SK-N-SH treated with all-trans-retinoic acid at 6 μM for 48 hours (cell line): ENCODE measurements around the gene SPP2.

Source experiments
- ATAC-seq: fragments of 200-7000 bp; cut with Tn5 transposase; 3 replicates; pipeline ENCODE4 v1.9.1; 2020; ENCODE audit warnings: mild to moderate bottlenecking, moderate library complexity
- BACH2 ChIP-seq: fragments of 250-450 bp; sonication (Bioruptor Pico); IDR thresholded peaks from 2 replicates; pipeline ENCODE4 v1.9.0; 2021; ENCODE audit warnings: mild to moderate bottlenecking, borderline replicate concordance
- CSDC2 ChIP-seq: fragments of 250-450 bp; sonication (Bioruptor Pico); IDR thresholded peaks from 2 replicates; pipeline ENCODE4 v1.5.0; 2020; ENCODE audit warnings: mild to moderate bottlenecking, moderate library complexity
- ESRRG ChIP-seq: fragments of 250-450 bp; sonication (Bioruptor Pico); IDR thresholded peaks from 2 replicates; pipeline ENCODE4 v1.6.1; 2021; ENCODE audit warnings: mild to moderate bottlenecking
- GLIS3 ChIP-seq: fragments of 250-450 bp; sonication (Bioruptor Pico); IDR thresholded peaks from 2 replicates; pipeline ENCODE4 v1.5.0; 2020; ENCODE audit warnings: mild to moderate bottlenecking, moderate library complexity
- ISL1 ChIP-seq: fragments of 250-450 bp; sonication (Bioruptor Pico); IDR thresholded peaks from 2 replicates; pipeline ENCODE4 v2.1.2; 2022; ENCODE audit warnings: mild to moderate bottlenecking, moderate library complexity
- OSR1 ChIP-seq: fragments of 250-450 bp; sonication (Bioruptor Pico); IDR thresholded peaks from 2 replicates; pipeline ENCODE4 v1.8.0; 2022; ENCODE audit warnings: moderate library complexity, mild to moderate bottlenecking, inconsistent platforms
- PPARA ChIP-seq: fragments of 250-450 bp; sonication (Bioruptor Pico); IDR thresholded peaks from 2 replicates; pipeline ENCODE4 v1.5.0; 2020; ENCODE audit warnings: mild to moderate bottlenecking, borderline replicate concordance
- RARB ChIP-seq: fragments of 250-450 bp; sonication (Bioruptor Pico); IDR thresholded peaks from 2 replicates; pipeline ENCODE4 v1.8.0; 2021; ENCODE audit warnings: mild to moderate bottlenecking, moderate library complexity
- SNAI2 ChIP-seq: fragments of 250-450 bp; sonication (Bioruptor Pico); IDR thresholded peaks from 2 replicates; pipeline ENCODE4 v1.5.0; 2020; ENCODE audit warnings: mild to moderate bottlenecking, moderate library complexity
- TCF4 ChIP-seq: fragments of 250-450 bp; sonication (Bioruptor Pico); IDR thresholded peaks from 2 replicates; pipeline ENCODE4 v1.8.0; 2021; ENCODE audit warnings: mild to moderate bottlenecking, moderate library complexity, borderline replicate concordance
- TOX ChIP-seq: fragments of 250-450 bp; sonication (Bioruptor Pico); IDR thresholded peaks from 2 replicates; pipeline ENCODE4 v1.8.0; 2021; ENCODE audit warnings: mild to moderate bottlenecking, moderate library complexity, borderline replicate concordance
- TSHZ2 ChIP-seq: fragments of 250-450 bp; sonication (Bioruptor Pico); IDR thresholded peaks from 2 replicates; pipeline ENCODE4 v1.5.0; 2020; ENCODE audit warnings: mild to moderate bottlenecking, moderate library complexity
- ZC3H10 ChIP-seq: fragments of 250-450 bp; sonication (Bioruptor Pico); IDR thresholded peaks from 2 replicates; pipeline ENCODE4 v1.5.1; 2021; ENCODE audit warnings: mild to moderate bottlenecking, moderate library complexity
- ZFP3 ChIP-seq: fragments of 250-450 bp; sonication (Bioruptor Pico); IDR thresholded peaks from 2 replicates; pipeline ENCODE4 v1.5.0; 2020; ENCODE audit warnings: mild to moderate bottlenecking, moderate library complexity
- ZFP30 ChIP-seq: fragments of 450-650 bp; formaldehyde crosslinking; IDR thresholded peaks from 2 replicates; pipeline ENCODE4 v1.5.0; 2022; ENCODE audit warnings: mild to moderate bottlenecking, moderate library complexity
- ZNF565 ChIP-seq: fragments of 450-650 bp; formaldehyde crosslinking; conservative IDR thresholded peaks from 2 replicates; pipeline ENCODE4 v1.5.0; 2020; ENCODE audit warnings: low read depth, mild to moderate bottlenecking, moderate library complexity
- ZNF70 ChIP-seq: fragments of 450-650 bp; formaldehyde crosslinking; IDR thresholded peaks from 2 replicates; pipeline ENCODE4 v1.5.0; 2020; ENCODE audit warnings: mild to moderate bottlenecking, moderate library complexity
- ZNF8 ChIP-seq: fragments of 450-650 bp; formaldehyde crosslinking; IDR thresholded peaks from 2 replicates; pipeline ENCODE4 v1.5.0; 2020; ENCODE audit warnings: mild to moderate bottlenecking, moderate library complexity
- TF ChIP-seq, protein P1 (sequence below): fragments of 250-450 bp; sonication (Bioruptor Pico); IDR thresholded peaks from 2 replicates; pipeline ENCODE4 v1.8.0; 2020; ENCODE audit warnings: mild to moderate bottlenecking, moderate library complexity, borderline replicate concordance
- TF ChIP-seq, protein P2 (sequence below): fragments of 250-450 bp; sonication (Bioruptor Pico); IDR thresholded peaks from 2 replicates; pipeline ENCODE4 v1.5.1; 2021; ENCODE audit warnings: mild to moderate bottlenecking, moderate library complexity
- TF ChIP-seq, protein P3 (sequence below): fragments of 250-450 bp; sonication (Bioruptor Pico); IDR thresholded peaks from 2 replicates; pipeline ENCODE4 v1.8.0; 2021; ENCODE audit warnings: low read depth, mild to moderate bottlenecking, moderate library complexity, borderline replicate concordance
- TF ChIP-seq, protein P4 (sequence below): fragments of 250-450 bp; sonication (Bioruptor Pico); IDR thresholded peaks from 2 replicates; pipeline ENCODE4 v1.5.1; 2020; ENCODE audit warnings: low read depth, mild to moderate bottlenecking, moderate library complexity

The SPP2 gene

DNA sequence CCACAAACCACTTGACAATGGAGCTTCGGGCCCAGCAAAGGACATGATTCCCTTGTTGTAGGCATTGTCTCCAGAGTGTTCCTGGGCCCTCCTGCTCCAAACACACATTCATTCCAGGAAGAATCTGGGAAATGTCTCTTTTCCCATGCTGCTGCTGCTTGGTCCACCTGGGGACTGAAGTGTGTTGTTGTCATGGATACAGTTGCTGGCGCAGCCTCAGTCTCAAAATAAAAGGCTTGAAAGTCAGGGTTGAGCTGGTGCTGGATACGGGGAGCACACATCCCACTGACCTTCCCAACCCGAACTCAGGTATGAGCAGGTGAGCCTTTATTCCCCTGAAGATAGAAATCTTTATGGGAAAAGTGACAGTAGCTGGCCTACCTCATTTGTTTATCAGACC lies 30.6 kb upstream of the SPP2 start:
- no peak for ATAC-seq
- TF ChIP-seq ZNF565 (CRISPR knock-in tag) (no peak), TCF4 (CRISPR knock-in tag) (no peak), ZNF70 (CRISPR knock-in tag) (no peak), BACH2 (CRISPR knock-in tag) (no peak), ESRRG (CRISPR knock-in tag) (no peak), OSR1 (CRISPR knock-in tag) (no peak), CSDC2 (no peak), TSHZ2 (CRISPR knock-in tag) (no peak), ZNF8 (CRISPR knock-in tag) (no peak), ZC3H10 (CRISPR knock-in tag) (no peak), SNAI2 (CRISPR knock-in tag) (no peak), PPARA (CRISPR knock-in tag) (no peak), ZFP3 (CRISPR knock-in tag) (no peak), GLIS3 (no peak), TOX (CRISPR knock-in tag) (no peak), ZFP30 (no peak)
- TF ChIP-seq, protein P1, sequence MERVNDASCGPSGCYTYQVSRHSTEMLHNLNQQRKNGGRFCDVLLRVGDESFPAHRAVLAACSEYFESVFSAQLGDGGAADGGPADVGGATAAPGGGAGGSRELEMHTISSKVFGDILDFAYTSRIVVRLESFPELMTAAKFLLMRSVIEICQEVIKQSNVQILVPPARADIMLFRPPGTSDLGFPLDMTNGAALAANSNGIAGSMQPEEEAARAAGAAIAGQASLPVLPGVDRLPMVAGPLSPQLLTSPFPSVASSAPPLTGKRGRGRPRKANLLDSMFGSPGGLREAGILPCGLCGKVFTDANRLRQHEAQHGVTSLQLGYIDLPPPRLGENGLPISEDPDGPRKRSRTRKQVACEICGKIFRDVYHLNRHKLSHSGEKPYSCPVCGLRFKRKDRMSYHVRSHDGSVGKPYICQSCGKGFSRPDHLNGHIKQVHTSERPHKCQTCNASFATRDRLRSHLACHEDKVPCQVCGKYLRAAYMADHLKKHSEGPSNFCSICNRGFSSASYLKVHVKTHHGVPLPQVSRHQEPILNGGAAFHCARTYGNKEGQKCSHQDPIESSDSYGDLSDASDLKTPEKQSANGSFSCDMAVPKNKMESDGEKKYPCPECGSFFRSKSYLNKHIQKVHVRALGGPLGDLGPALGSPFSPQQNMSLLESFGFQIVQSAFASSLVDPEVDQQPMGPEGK (CRISPR knock-in tag), result no peak
- TF ChIP-seq, protein P2, sequence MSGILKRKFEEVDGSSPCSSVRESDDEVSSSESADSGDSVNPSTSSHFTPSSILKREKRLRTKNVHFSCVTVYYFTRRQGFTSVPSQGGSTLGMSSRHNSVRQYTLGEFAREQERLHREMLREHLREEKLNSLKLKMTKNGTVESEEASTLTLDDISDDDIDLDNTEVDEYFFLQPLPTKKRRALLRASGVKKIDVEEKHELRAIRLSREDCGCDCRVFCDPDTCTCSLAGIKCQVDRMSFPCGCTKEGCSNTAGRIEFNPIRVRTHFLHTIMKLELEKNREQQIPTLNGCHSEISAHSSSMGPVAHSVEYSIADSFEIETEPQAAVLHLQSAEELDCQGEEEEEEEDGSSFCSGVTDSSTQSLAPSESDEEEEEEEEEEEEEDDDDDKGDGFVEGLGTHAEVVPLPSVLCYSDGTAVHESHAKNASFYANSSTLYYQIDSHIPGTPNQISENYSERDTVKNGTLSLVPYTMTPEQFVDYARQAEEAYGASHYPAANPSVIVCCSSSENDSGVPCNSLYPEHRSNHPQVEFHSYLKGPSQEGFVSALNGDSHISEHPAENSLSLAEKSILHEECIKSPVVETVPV (CRISPR knock-in tag), result no peak

GRCh38 chr2:234020332-234020731 lies 30.2 kb upstream of the SPP2 start:
- ATAC-seq, result no peak
- no peak for TF ChIP-seq ZNF70 (CRISPR knock-in tag)
- TF ChIP-seq ISL1, result no peak
- no peak for TF ChIP-seq ZC3H10 (CRISPR knock-in tag)
- no peak for TF ChIP-seq TOX (CRISPR knock-in tag)
- no peak for TF ChIP-seq ZFP30
- TF ChIP-seq, protein P3, sequence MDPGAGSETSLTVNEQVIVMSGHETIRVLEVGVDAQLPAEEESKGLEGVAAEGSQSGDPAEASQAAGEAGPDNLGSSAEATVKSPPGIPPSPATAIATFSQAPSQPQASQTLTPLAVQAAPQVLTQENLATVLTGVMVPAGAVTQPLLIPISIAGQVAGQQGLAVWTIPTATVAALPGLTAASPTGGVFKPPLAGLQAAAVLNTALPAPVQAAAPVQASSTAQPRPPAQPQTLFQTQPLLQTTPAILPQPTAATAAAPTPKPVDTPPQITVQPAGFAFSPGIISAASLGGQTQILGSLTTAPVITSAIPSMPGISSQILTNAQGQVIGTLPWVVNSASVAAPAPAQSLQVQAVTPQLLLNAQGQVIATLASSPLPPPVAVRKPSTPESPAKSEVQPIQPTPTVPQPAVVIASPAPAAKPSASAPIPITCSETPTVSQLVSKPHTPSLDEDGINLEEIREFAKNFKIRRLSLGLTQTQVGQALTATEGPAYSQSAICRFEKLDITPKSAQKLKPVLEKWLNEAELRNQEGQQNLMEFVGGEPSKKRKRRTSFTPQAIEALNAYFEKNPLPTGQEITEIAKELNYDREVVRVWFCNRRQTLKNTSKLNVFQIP (CRISPR knock-in tag), result no peak
- TF ChIP-seq ZNF565 (CRISPR knock-in tag), result no peak
- no peak for TF ChIP-seq TCF4 (CRISPR knock-in tag)
- no peak for TF ChIP-seq OSR1 (CRISPR knock-in tag)
- TF ChIP-seq, all 23 proteins: peak for 0

- TF ChIP-seq RARB (CRISPR knock-in tag), result no peak
- no peak for TF ChIP-seq CSDC2
- no peak for TF ChIP-seq TOX (CRISPR knock-in tag)
- no peak for TF ChIP-seq ESRRG (CRISPR knock-in tag)
- TF ChIP-seq PPARA (CRISPR knock-in tag), result no peak
- TF ChIP-seq ZFP30, result no peak
- TF ChIP-seq ISL1, result no peak
- TF ChIP-seq GLIS3, result no peak
- TF ChIP-seq, protein P4, sequence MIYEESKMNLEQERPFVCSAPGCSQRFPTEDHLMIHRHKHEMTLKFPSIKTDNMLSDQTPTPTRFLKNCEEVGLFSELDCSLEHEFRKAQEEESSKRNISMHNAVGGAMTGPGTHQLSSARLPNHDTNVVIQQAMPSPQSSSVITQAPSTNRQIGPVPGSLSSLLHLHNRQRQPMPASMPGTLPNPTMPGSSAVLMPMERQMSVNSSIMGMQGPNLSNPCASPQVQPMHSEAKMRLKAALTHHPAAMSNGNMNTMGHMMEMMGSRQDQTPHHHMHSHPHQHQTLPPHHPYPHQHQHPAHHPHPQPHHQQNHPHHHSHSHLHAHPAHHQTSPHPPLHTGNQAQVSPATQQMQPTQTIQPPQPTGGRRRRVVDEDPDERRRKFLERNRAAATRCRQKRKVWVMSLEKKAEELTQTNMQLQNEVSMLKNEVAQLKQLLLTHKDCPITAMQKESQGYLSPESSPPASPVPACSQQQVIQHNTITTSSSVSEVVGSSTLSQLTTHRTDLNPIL (CRISPR knock-in tag), result no peak
- no peak for TF ChIP-seq OSR1 (CRISPR knock-in tag)
- no peak for TF ChIP-seq TSHZ2 (CRISPR knock-in tag)
- no peak for TF ChIP-seq SNAI2 (CRISPR knock-in tag)
- no peak for TF ChIP-seq ZNF565 (CRISPR knock-in tag)
- no peak for TF ChIP-seq ZFP3 (CRISPR knock-in tag)
- no peak for ATAC-seq
Observed at GRCh38 chr2:234022424-234022823, 28.1 kb upstream of the SPP2 start.
